Breast epithelium (tissue), 3 donors: ENCODE data around the gene GLT6D1.

Experiments used
- POLR2A ChIP-seq: fragments of 450-650 bp; IDR thresholded peaks from one replicate; pipeline ENCODE4 v1.6.1; 2016; ENCODE audit warnings: antibody characterized with exemption, mild to moderate bottlenecking, moderate library complexity
- POLR2AphosphoS5 ChIP-seq, 3 donors: sonication (generic); formaldehyde crosslinking; IDR thresholded peaks; one replicate each; pipeline ENCODE4 v1.6.1; 2017; ENCODE audit warnings: antibody characterized with exemption in 3 of 3
- TF ChIP-seq, protein P1 (sequence below), 3 donors: fragments of 450-650 bp; IDR thresholded peaks; one replicate each; pipeline ENCODE4 v1.5.1; 2016 to 2017; ENCODE audit warnings: antibody characterized with exemption in 3 of 3, mild to moderate bottlenecking in 3 of 3, moderate library complexity in 3 of 3

GRCh38 chr9:135689011-135689410, 49.7 kb upstream of the GLT6D1 start:
- TF ChIP-seq, protein P1, sequence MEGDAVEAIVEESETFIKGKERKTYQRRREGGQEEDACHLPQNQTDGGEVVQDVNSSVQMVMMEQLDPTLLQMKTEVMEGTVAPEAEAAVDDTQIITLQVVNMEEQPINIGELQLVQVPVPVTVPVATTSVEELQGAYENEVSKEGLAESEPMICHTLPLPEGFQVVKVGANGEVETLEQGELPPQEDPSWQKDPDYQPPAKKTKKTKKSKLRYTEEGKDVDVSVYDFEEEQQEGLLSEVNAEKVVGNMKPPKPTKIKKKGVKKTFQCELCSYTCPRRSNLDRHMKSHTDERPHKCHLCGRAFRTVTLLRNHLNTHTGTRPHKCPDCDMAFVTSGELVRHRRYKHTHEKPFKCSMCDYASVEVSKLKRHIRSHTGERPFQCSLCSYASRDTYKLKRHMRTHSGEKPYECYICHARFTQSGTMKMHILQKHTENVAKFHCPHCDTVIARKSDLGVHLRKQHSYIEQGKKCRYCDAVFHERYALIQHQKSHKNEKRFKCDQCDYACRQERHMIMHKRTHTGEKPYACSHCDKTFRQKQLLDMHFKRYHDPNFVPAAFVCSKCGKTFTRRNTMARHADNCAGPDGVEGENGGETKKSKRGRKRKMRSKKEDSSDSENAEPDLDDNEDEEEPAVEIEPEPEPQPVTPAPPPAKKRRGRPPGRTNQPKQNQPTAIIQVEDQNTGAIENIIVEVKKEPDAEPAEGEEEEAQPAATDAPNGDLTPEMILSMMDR (IDR thresholded peaks at IDR 0.05): no peak
- no peak for TF ChIP-seq POLR2A
- TF ChIP-seq POLR2AphosphoS5 (IDR thresholded peaks at IDR 0.05): no peak
